NCI-H1105 (cell line): ENCODE measurements around the gene TCF7L2.

ENCODE experiments used
- DNase-seq: peaks from one replicate; lab custom pipeline; 2025; lab: John Stamatoyannopoulos, UW

Gene TCF7L2

GRCh38 chr10:113125612-113126011, 175.6 kb downstream of the TCF7L2 start:
- no peak for DNase-seq

GRCh38 chr10:113126229-113127201, 176.5 kb downstream of the TCF7L2 start:
- peak; percentile 52 for DNase-seq

GRCh38 chr10:113127261-113127900, 177.3 kb downstream of the TCF7L2 start:
- no peak for DNase-seq

GRCh38 chr10:113127901-113128283, 177.8 kb downstream of the TCF7L2 start:
- no peak for DNase-seq

GRCh38 chr10:113128450-113129070, 178.5 kb downstream of the TCF7L2 start:
- DNase-seq, result no peak

GRCh38 chr10:113129117-113129516, 179.1 kb downstream of the TCF7L2 start:
- no peak for DNase-seq

GRCh38 chr10:113130014-113130641, 180.1 kb downstream of the TCF7L2 start:
- DNase-seq, result no peak

- no peak for DNase-seq
Measured at GRCh38 chr10:113131613-113132261, 181.7 kb downstream of the TCF7L2 start.

GRCh38 chr10:113132591-113133121, 182.6 kb downstream of the TCF7L2 start:
- no peak for DNase-seq

- no peak for DNase-seq
Measured at GRCh38 chr10:113133497-113134115, 183.6 kb downstream of the TCF7L2 start.

- DNase-seq, result no peak
Measured at GRCh38 chr10:113135025-113135424, 185.0 kb downstream of the TCF7L2 start.

- no peak for DNase-seq
Measured at GRCh38 chr10:113137941-113138685, 188.1 kb downstream of the TCF7L2 start.

GRCh38 chr10:113138937-113139585, 189.0 kb downstream of the TCF7L2 start:
- no peak for DNase-seq

GRCh38 chr10:113139699-113140098, 189.7 kb downstream of the TCF7L2 start:
- DNase-seq, result no peak

- DNase-seq, result no peak
Measured at GRCh38 chr10:113140143-113141011, 190.3 kb downstream of the TCF7L2 start.

GRCh38 chr10:113142601-113143362, 192.7 kb downstream of the TCF7L2 start:
- peak; percentile 48 for DNase-seq

GRCh38 chr10:113144576-113144975, 194.5 kb downstream of the TCF7L2 start:
- DNase-seq, result no peak
